Liver (tissue), 9 donors: ENCODE measurements around the gene MNS1. TPM values are rescaled to one million over a fixed set of nuclear protein-coding genes. Genes with fewer than 3 reads are reported as not detected.

Experiments
- DNase-seq: peaks from one replicate; pipeline ENCODE4 v3.0.0-alpha.2; 2017; ENCODE audit warnings: low spot score
- H3K27ac ChIP-seq, 2 donors: one replicate each; pipeline ENCODE4 v1.7.0; 2013; ENCODE audit warnings: inconsistent platforms in 2 of 2, low read length in 2 of 2, control low read depth in 1 of 2, low read depth in 1 of 2, mild to moderate bottlenecking in 1 of 2
- H3K27me3 ChIP-seq, 4 donors: one replicate each; pipeline versions ENCODE4 v1.6.1 to v1.7.0; 2013; ENCODE audit warnings: low read length in 3 of 4, inconsistent platforms in 1 of 4, mild to moderate bottlenecking in 1 of 4, moderate library complexity in 1 of 4; ENCODE audit not compliant: control insufficient read depth in 4 of 4, insufficient read depth in 4 of 4
- H3K36me3 ChIP-seq, 4 donors: one replicate each; pipeline versions ENCODE4 v1.6.1 to v1.7.0; 2013; ENCODE audit warnings: low read length in 3 of 4, mild to moderate bottlenecking in 3 of 4, low read depth in 1 of 4, moderate library complexity in 1 of 4; ENCODE audit not compliant: control insufficient read depth in 4 of 4, insufficient read depth in 3 of 4
- H3K4me1 ChIP-seq, 4 donors: one replicate each; pipeline versions ENCODE4 v1.6.1 to v1.7.0; 2013; ENCODE audit warnings: low read length in 3 of 4, mild to moderate bottlenecking in 3 of 4, moderate library complexity in 1 of 4; ENCODE audit not compliant: control insufficient read depth in 4 of 4, insufficient read depth in 4 of 4
- H3K4me3 ChIP-seq, 3 donors: one replicate each; pipeline versions ENCODE4 v1.6.1 to v1.7.0; 2013; ENCODE audit warnings: low read length in 3 of 3, control low read depth in 1 of 3, low read depth in 1 of 3, mild to moderate bottlenecking in 1 of 3
- H3K9ac ChIP-seq, 2 donors: one replicate each; pipeline ENCODE4 v1.7.0; 2013; ENCODE audit warnings: low read length in 2 of 2, mild to moderate bottlenecking in 2 of 2, moderate library complexity in 2 of 2, control low read depth in 1 of 2, low read depth in 1 of 2
- H3K9me3 ChIP-seq, 4 donors: one replicate each; pipeline versions ENCODE4 v1.6.1 to v1.7.0; 2013; ENCODE audit warnings: low read length in 3 of 4; ENCODE audit not compliant: control insufficient read depth in 4 of 4
- EGR1 ChIP-seq, 2 donors: IDR thresholded peaks; 2 replicates each; pipeline ENCODE4 v1.6.1; 2016 to 2018; ENCODE audit warnings: antibody characterized with exemption in 2 of 2, low read depth in 2 of 2
- FOXA2 ChIP-seq: IDR thresholded peaks from 2 replicates; pipeline ENCODE4 v1.6.1; 2016; ENCODE audit warnings: antibody characterized with exemption
- GABPA ChIP-seq, 2 donors: IDR thresholded peaks in 1 of 2; conservative IDR thresholded peaks in 1 of 2; 2 replicates each; pipeline ENCODE4 v1.6.1; 2016; ENCODE audit warnings: antibody characterized with exemption in 2 of 2, mild to moderate bottlenecking in 1 of 2, moderate library complexity in 1 of 2
- HNF4A ChIP-seq, 2 donors: conservative IDR thresholded peaks; 2 replicates each; pipeline ENCODE4 v1.6.1; 2016; ENCODE audit warnings: antibody characterized with exemption in 2 of 2, mild to moderate bottlenecking in 2 of 2
- HNF4G ChIP-seq: IDR thresholded peaks from 2 replicates; pipeline ENCODE4 v1.6.1; 2016; ENCODE audit warnings: antibody characterized with exemption
- JUND ChIP-seq, 2 donors: IDR thresholded peaks; 2 replicates each; pipeline ENCODE4 v1.6.1; 2016; ENCODE audit warnings: antibody characterized with exemption in 2 of 2
- NR2F2 ChIP-seq: IDR thresholded peaks from 2 replicates; pipeline ENCODE4 v1.6.1; 2016; ENCODE audit warnings: antibody characterized with exemption
- RAD21 ChIP-seq, 2 donors: IDR thresholded peaks; 2 replicates each; pipeline ENCODE4 v1.6.1; 2016; ENCODE audit warnings: antibody characterized with exemption in 2 of 2, mild to moderate bottlenecking in 2 of 2
- RXRA ChIP-seq, 2 donors: IDR thresholded peaks; 2 replicates each; pipeline ENCODE4 v1.6.1; 2017 to 2018; ENCODE audit warnings: antibody characterized with exemption in 2 of 2, mild to moderate bottlenecking in 1 of 2
- SP1 ChIP-seq: IDR thresholded peaks from 2 replicates; pipeline ENCODE4 v1.6.1; 2018; ENCODE audit warnings: antibody characterized with exemption, mild to moderate bottlenecking
- TAF1 ChIP-seq: conservative IDR thresholded peaks from 2 replicates; pipeline ENCODE4 v1.6.1; 2016; ENCODE audit warnings: antibody characterized with exemption, mild to moderate bottlenecking
- YY1 ChIP-seq: IDR thresholded peaks from 2 replicates; pipeline ENCODE4 v1.6.1; 2016; ENCODE audit warnings: antibody characterized with exemption, mild to moderate bottlenecking
- WGBS: extraction: QIAGEN DNeasy Blood & Tissue Kit; methylation state at CpG from one replicate; pipeline ENCODE4 v1.1.7; 2013; 5-methylcytosine and 5-hydroxymethylcytosine counted together
- polyA plus RNA-seq, 2 donors: library from polyadenylated mRNA; stranded (reverse) in 1 of 2; unstranded in 1 of 2; fragments of 200-250 nt in 1 of 2; fragments of >200 nt in 1 of 2; fragmentation: Nextera tagmentation in 1 of 2; extraction: Ambion mirVana in 1 of 2; gene quantifications; one replicate each; pipeline versions ENCODE4 v1.2.1 to v1.2.3, GENCODE V29; 2013 to 2015
- total RNA-seq, 2 donors: library from RNA; depleted of rRNA; stranded (reverse); fragments of >200 nt; gene quantifications; one replicate each; pipeline ENCODE4 v1.2.3, GENCODE V29; 2014
- TF ChIP-seq, protein P1 (sequence below): IDR thresholded peaks from 2 replicates; pipeline ENCODE4 v1.6.1; 2016; ENCODE audit warnings: antibody characterized with exemption
- TF ChIP-seq, protein P2 (sequence below): IDR thresholded peaks from 2 replicates; pipeline ENCODE4 v1.6.1; 2016; ENCODE audit warnings: antibody characterized with exemption, mild to moderate bottlenecking
- TF ChIP-seq, protein P3 (sequence below): fragments of 150-350 bp; IDR thresholded peaks from 2 replicates; pipeline ENCODE4 v1.5.1; 2017; ENCODE audit warnings: improper control_type of control experiment, low read depth, low read length; ENCODE audit not compliant: missing input control
- TF ChIP-seq, protein P4 (sequence below): IDR thresholded peaks from 2 replicates; pipeline ENCODE4 v1.6.1; 2016; ENCODE audit warnings: antibody characterized with exemption
- donor health status: healthy.
- donor health status: healthy.
- donor health status: healthy.
- donor health status: healthy.
- donor health status: healthy.

MNS1 gene
- total and polyA plus RNA-seq, 4 donors, result 0.08 to 1.3 (median 0.41) TPM

DNA sequence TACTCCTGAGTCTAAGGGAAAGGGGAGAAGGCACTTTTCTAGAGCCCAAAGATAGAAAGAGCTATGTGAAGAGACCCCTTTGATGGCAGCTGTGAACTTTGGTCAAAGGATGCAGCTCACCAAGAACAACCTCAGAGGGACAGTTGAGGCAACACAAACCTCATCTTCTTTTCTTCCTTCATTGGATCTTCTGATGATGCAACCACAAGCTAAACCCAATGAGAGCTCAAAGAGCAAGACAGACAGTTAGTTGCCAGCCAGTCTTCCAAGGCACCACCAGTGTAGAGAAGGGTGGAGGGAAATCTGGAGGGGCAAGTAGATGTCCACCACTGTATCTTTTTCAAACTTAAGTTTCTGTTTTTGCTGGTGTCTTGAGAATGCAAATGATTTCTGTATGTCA, 10.4 kb upstream of the MNS1 start (continued):
- TF ChIP-seq, protein P1, sequence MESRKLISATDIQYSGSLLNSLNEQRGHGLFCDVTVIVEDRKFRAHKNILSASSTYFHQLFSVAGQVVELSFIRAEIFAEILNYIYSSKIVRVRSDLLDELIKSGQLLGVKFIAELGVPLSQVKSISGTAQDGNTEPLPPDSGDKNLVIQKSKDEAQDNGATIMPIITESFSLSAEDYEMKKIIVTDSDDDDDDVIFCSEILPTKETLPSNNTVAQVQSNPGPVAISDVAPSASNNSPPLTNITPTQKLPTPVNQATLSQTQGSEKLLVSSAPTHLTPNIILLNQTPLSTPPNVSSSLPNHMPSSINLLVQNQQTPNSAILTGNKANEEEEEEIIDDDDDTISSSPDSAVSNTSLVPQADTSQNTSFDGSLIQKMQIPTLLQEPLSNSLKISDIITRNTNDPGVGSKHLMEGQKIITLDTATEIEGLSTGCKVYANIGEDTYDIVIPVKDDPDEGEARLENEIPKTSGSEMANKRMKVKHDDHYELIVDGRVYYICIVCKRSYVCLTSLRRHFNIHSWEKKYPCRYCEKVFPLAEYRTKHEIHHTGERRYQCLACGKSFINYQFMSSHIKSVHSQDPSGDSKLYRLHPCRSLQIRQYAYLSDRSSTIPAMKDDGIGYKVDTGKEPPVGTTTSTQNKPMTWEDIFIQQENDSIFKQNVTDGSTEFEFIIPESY, result no peak
- TF ChIP-seq HNF4G (no peak), YY1 (no peak)
- TF ChIP-seq, protein P2, sequence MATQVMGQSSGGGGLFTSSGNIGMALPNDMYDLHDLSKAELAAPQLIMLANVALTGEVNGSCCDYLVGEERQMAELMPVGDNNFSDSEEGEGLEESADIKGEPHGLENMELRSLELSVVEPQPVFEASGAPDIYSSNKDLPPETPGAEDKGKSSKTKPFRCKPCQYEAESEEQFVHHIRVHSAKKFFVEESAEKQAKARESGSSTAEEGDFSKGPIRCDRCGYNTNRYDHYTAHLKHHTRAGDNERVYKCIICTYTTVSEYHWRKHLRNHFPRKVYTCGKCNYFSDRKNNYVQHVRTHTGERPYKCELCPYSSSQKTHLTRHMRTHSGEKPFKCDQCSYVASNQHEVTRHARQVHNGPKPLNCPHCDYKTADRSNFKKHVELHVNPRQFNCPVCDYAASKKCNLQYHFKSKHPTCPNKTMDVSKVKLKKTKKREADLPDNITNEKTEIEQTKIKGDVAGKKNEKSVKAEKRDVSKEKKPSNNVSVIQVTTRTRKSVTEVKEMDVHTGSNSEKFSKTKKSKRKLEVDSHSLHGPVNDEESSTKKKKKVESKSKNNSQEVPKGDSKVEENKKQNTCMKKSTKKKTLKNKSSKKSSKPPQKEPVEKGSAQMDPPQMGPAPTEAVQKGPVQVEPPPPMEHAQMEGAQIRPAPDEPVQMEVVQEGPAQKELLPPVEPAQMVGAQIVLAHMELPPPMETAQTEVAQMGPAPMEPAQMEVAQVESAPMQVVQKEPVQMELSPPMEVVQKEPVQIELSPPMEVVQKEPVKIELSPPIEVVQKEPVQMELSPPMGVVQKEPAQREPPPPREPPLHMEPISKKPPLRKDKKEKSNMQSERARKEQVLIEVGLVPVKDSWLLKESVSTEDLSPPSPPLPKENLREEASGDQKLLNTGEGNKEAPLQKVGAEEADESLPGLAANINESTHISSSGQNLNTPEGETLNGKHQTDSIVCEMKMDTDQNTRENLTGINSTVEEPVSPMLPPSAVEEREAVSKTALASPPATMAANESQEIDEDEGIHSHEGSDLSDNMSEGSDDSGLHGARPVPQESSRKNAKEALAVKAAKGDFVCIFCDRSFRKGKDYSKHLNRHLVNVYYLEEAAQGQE, result no peak

DNA sequence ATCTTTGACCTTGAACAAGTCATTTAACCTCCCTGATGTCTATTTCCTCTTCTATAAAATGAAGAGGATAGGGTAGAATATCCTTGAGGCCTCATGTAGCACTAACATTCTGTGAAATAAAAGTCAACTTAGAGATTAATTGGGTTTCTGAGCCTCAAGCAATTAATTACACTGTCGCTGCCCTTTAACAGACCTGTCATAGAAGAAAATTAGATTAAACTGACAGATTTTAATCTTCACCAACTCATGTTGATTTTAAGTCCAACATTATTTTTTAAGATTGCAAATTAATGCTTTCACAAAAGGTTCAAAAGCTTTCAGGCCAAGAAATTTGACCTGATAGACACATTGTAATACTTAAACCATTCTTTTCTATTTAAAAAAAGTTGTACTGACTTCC, 8.1 kb upstream of the MNS1 start:
- H3K4me3 ChIP-seq, result no peak overlapping the region
- no peaks in the 10 kb centered on the region for H3K9me3 ChIP-seq
- 87% methylated on average over 1 of the region's 1 CpG for WGBS
- TF ChIP-seq YY1, result no peak
- no peak for TF ChIP-seq RXRA (IDR thresholded peaks at IDR 0.05)
- no peak for TF ChIP-seq JUND (IDR thresholded peaks at IDR 0.05)
- TF ChIP-seq FOXA2, result no peak
- TF ChIP-seq, protein P1, result no peak
- DNase-seq, result no peak
- peaks cover 0 to 3% (median 0%) of the 10 kb centered on the region in 4 donors for H3K4me1 ChIP-seq
- H3K9ac ChIP-seq, result no peak overlapping the region
- no peaks in the 10 kb centered on the region for H3K27me3 ChIP-seq
- no peaks in the 10 kb centered on the region for H3K36me3 ChIP-seq
- no peak overlapping the region for H3K27ac ChIP-seq

DNA sequence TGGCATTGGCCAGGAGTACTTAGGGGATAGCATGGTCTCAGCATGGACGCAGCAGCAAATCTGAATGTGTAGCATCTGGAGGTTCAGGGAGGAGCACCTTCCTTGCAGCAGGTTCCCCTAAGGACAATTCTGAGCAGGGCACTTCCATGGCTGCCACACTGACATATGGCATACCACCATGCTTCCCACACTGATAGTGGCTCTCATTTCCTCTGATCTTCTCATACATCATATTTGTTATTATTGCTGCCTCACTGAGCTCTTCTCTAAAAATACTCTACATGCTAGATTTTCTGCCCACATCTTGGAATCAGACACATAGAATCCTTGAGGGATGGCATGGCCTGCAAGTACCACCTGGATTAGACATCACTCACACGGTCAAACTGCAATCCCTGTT, 7.3 kb upstream of the MNS1 start:
- H3K36me3 ChIP-seq, result no peaks in the 10 kb centered on the region
- peaks cover 0 to 3% (median 0%) of the 10 kb centered on the region in 4 donors for H3K4me1 ChIP-seq
- no peaks in the 10 kb centered on the region for H3K9me3 ChIP-seq
- no peak for DNase-seq
- no peaks in the 10 kb centered on the region for H3K27me3 ChIP-seq
- WGBS, result 88% methylated on average over 2 of the region's 2 CpGs
- TF ChIP-seq, protein P3, sequence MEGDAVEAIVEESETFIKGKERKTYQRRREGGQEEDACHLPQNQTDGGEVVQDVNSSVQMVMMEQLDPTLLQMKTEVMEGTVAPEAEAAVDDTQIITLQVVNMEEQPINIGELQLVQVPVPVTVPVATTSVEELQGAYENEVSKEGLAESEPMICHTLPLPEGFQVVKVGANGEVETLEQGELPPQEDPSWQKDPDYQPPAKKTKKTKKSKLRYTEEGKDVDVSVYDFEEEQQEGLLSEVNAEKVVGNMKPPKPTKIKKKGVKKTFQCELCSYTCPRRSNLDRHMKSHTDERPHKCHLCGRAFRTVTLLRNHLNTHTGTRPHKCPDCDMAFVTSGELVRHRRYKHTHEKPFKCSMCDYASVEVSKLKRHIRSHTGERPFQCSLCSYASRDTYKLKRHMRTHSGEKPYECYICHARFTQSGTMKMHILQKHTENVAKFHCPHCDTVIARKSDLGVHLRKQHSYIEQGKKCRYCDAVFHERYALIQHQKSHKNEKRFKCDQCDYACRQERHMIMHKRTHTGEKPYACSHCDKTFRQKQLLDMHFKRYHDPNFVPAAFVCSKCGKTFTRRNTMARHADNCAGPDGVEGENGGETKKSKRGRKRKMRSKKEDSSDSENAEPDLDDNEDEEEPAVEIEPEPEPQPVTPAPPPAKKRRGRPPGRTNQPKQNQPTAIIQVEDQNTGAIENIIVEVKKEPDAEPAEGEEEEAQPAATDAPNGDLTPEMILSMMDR, result no peak
- no peak for TF ChIP-seq SP1
- no peak for TF ChIP-seq TAF1
- no peak for TF ChIP-seq FOXA2
- TF ChIP-seq, protein P4, sequence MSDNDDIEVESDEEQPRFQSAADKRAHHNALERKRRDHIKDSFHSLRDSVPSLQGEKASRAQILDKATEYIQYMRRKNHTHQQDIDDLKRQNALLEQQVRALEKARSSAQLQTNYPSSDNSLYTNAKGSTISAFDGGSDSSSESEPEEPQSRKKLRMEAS, result no peak
- TF ChIP-seq, protein P2, result no peak
- TF ChIP-seq RXRA (IDR thresholded peaks at IDR 0.05), result no peak
- no peak for TF ChIP-seq EGR1 (IDR thresholded peaks at IDR 0.05; ENCODE audit: low read depth in 2 of 2)
- TF ChIP-seq GABPA (IDR thresholded peaks at IDR 0.05 in 1 of 2, conservative IDR thresholded peaks at IDR 0.05 in 1 of 2), result no peak
- no peak for TF ChIP-seq NR2F2
- TF ChIP-seq RAD21 (IDR thresholded peaks at IDR 0.05), result no peak
- TF ChIP-seq JUND (IDR thresholded peaks at IDR 0.05), result no peak
- no peak for TF ChIP-seq HNF4A (conservative IDR thresholded peaks at IDR 0.05)
- TF ChIP-seq HNF4G, result no peak
- no peak overlapping the region for H3K27ac ChIP-seq
- H3K4me3 ChIP-seq, result no peak overlapping the region
- H3K9ac ChIP-seq, result no peak overlapping the region
